HepG2 (cell line): ENCODE data around the gene MYBPC3. TPM values are rescaled to one million over a fixed set of nuclear protein-coding genes. Genes with fewer than 3 reads are reported as not detected.

Experiments used
- BORCS8-MEF2B ChIP-seq: sonication (generic); formaldehyde crosslinking; IDR thresholded peaks from 2 replicates; pipeline ENCODE4 v1.8.0; 2022; ENCODE audit warnings: mild to moderate bottlenecking, missing genetic modification reagents
- FOXJ3 ChIP-seq: sonication (generic); formaldehyde crosslinking; IDR thresholded peaks from 2 replicates; pipeline ENCODE4 v1.4.0; 2020; ENCODE audit warnings: missing genetic modification reagents, mild to moderate bottlenecking, borderline replicate concordance
- GABPA ChIP-seq, 2 experiments: IDR thresholded peaks; 2 replicates each; pipeline ENCODE4 v1.6.1; 2011 to 2016; ENCODE audit warnings: low read depth in 2 of 2, low read length in 1 of 2, missing biosample characterization in 1 of 2, missing genetic modification characterization in 1 of 2
- HCFC1 ChIP-seq: fragments of 150-350 bp; IDR thresholded peaks from 2 replicates; pipeline ENCODE4 v1.6.1; 2014; ENCODE audit warnings: low read depth, low read length
- NFKB2 ChIP-seq: sonication (generic); formaldehyde crosslinking; IDR thresholded peaks from 2 replicates; pipeline ENCODE4 v1.4.0; 2020; ENCODE audit warnings: missing genetic modification reagents, borderline replicate concordance
- NFKBIZ ChIP-seq: IDR thresholded peaks from 2 replicates; pipeline ENCODE4 v1.6.1; 2018; ENCODE audit warnings: missing genetic modification reagents, missing compliant biosample characterization
- NR1H2 ChIP-seq: sonication (generic); formaldehyde crosslinking; IDR thresholded peaks from 2 replicates; pipeline ENCODE4 v1.8.1; 2022; ENCODE audit warnings: low read depth, missing genetic modification reagents, borderline replicate concordance
- RAD21 ChIP-seq: fragments of 450-650 bp; formaldehyde crosslinking; IDR thresholded peaks from 2 replicates; pipeline ENCODE4 v1.5.0; 2020; ENCODE audit warnings: mild to moderate bottlenecking
- SNAPC2 ChIP-seq: sonication (generic); formaldehyde crosslinking; IDR thresholded peaks from 2 replicates; pipeline ENCODE4 v1.8.1; 2022; ENCODE audit warnings: mild to moderate bottlenecking, missing genetic modification reagents
- STAG1 ChIP-seq: sonication (generic); formaldehyde crosslinking; IDR thresholded peaks from 2 replicates; pipeline ENCODE4 v1.4.0; 2020; ENCODE audit warnings: missing genetic modification reagents
- ZFP36L2 ChIP-seq: sonication (generic); formaldehyde crosslinking; IDR thresholded peaks from 2 replicates; pipeline ENCODE4 v1.4.0; 2020; ENCODE audit warnings: missing genetic modification reagents
- ZNF205 ChIP-seq: IDR thresholded peaks from 2 replicates; pipeline ENCODE4 v1.6.1; 2018; ENCODE audit warnings: missing biosample characterization, missing genetic modification reagents
- ZNF263 ChIP-seq: sonication (generic); formaldehyde crosslinking; IDR thresholded peaks from 2 replicates; pipeline ENCODE4 v1.4.0; 2020; ENCODE audit warnings: missing genetic modification reagents
- ZNF563 ChIP-seq: sonication (generic); formaldehyde crosslinking; IDR thresholded peaks from 2 replicates; pipeline ENCODE4 v1.8.0; 2022; ENCODE audit warnings: mild to moderate bottlenecking, moderate library complexity, missing genetic modification reagents
- ZNF660 ChIP-seq: sonication (generic); formaldehyde crosslinking; IDR thresholded peaks from 2 replicates; pipeline ENCODE4 v1.5.1; 2020; ENCODE audit warnings: mild to moderate bottlenecking, low read depth, missing genetic modification reagents, borderline replicate concordance
- ZNF777 ChIP-seq: sonication (generic); formaldehyde crosslinking; IDR thresholded peaks from 2 replicates; pipeline ENCODE4 v1.4.0; 2020; ENCODE audit warnings: missing genetic modification reagents
- polyA plus RNA-seq, 8 experiments: library from polyadenylated mRNA; depleted of rRNA in 3 of 8; stranded (reverse) in 7 of 8; unstranded in 1 of 8; fragments of >200 nt; fragmentation: Illumina TruSeq in 4 of 8; extraction: Trizol in 4 of 8; gene quantifications; 2 replicates each; pipeline versions ENCODE4 v1.2.1 to v1.2.3, GENCODE V29; 2011 to 2016; ENCODE audit warnings: low read depth in 4 of 8, missing spikeins in 1 of 8, mixed read lengths in 1 of 8; ENCODE audit not compliant: insufficient read depth in 1 of 8
- total RNA-seq, 5 experiments: library from RNA; depleted of rRNA; stranded (reverse); fragments of >200 nt; fragmentation: Illumina TruSeq; extraction: Trizol; gene quantifications; 2 replicates each; pipeline ENCODE4 v1.2.3, GENCODE V29; 2016; ENCODE audit warnings: low read depth in 1 of 5
- TF ChIP-seq, protein P1 (sequence below): sonication (generic); formaldehyde crosslinking; IDR thresholded peaks from 2 replicates; pipeline ENCODE4 v1.5.0; 2020; ENCODE audit warnings: mild to moderate bottlenecking, missing genetic modification reagents, moderate library complexity
- TF ChIP-seq, protein P2 (sequence below): sonication (generic); formaldehyde crosslinking; IDR thresholded peaks from 2 replicates; pipeline ENCODE4; 2020; ENCODE audit warnings: missing genetic modification reagents, mild to moderate bottlenecking, borderline replicate concordance
- TF ChIP-seq, protein P3 (sequence below): IDR thresholded peaks from 2 replicates; pipeline ENCODE4 v1.6.1; 2012; ENCODE audit warnings: inconsistent platforms
- TF ChIP-seq, protein P4 (sequence below): sonication (generic); formaldehyde crosslinking; IDR thresholded peaks from 2 replicates; pipeline ENCODE4 v1.9.0; 2022; ENCODE audit warnings: missing genetic modification reagents, mild to moderate bottlenecking, borderline replicate concordance
- TF ChIP-seq, protein P5 (sequence below): sonication (generic); formaldehyde crosslinking; IDR thresholded peaks from 2 replicates; pipeline ENCODE4 v1.5.1; 2020; ENCODE audit warnings: mild to moderate bottlenecking, moderate library complexity, missing genetic modification reagents

Gene MYBPC3
- total and polyA plus RNA-seq, 2 of the 13 experiments (the other 11 are each of a cell fraction or from before 2014, with no cell fraction given), result not detected

DNA sequence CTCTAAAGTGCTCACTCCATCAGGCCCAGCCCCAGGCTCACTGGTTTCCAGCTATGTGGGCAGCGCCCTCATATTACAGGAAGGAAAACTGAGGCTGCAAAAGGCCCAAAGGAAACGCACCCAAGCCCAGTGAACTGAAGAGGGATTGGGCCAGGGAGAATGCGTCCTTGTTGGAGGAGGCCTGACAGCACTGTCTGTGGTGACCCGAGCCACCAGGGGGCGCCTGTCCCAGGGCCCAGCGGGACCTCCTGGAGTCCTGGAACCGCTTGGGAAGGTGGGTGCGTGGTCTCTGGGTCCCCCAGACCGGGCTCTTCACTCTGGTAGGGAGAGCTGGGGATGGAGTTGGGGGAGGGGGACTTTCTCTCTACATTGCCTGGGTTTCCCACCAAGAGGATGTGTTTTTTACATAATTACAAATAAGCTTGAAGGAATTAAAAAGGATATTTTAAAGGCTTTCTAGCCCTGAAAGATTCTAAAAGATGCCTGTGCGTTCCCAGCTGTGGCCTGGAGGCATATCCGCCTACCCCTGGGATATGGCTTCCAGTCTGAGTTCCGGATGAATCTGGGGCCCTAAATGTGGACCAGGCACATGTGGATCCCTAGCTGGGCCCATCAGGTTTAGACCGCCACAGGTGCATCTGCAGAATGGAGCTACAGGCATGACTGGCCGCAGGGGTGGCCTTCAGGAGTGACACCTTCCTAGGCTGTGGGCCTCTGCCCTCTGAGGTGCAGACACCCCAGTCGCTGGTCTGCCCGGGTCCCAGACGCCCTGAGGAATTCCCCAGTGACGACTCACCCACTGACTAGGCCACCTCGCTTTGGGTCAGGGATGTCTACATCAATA, 21.6 kb upstream of the MYBPC3 start (continued):
- TF ChIP-seq HCFC1 (no peak), ZNF777 (CRISPR knock-in tag) (no peak), NFKBIZ (no peak), ZNF660 (no peak), ZNF263 (CRISPR knock-in tag) (peak; percentile 93), ZNF563 (CRISPR knock-in tag) (no peak), GABPA (IDR thresholded peaks at IDR 0.05; ENCODE audit: low read depth, low read length) (no peak), GABPA (CRISPR knock-in tag; IDR thresholded peaks at IDR 0.05; ENCODE audit: low read depth) (peak; percentile 60), NR1H2 (no peak), NFKB2 (peak; percentile 39; the same call in 1 of the 2 replicates), FOXJ3 (CRISPR knock-in tag) (no peak), ZFP36L2 (CRISPR knock-in tag) (no peak), SNAPC2 (CRISPR knock-in tag) (0 out of 2 replicates have a peak, but pooled peaks have one; percentile 25), RAD21 (peak; percentile 85), ZNF205 (CRISPR knock-in tag) (no peak), BORCS8-MEF2B (CRISPR knock-in tag) (peak; percentile 38; the same call in 1 of the 2 replicates), STAG1 (CRISPR knock-in tag) (peak; percentile 80)
- TF ChIP-seq, protein P1, sequence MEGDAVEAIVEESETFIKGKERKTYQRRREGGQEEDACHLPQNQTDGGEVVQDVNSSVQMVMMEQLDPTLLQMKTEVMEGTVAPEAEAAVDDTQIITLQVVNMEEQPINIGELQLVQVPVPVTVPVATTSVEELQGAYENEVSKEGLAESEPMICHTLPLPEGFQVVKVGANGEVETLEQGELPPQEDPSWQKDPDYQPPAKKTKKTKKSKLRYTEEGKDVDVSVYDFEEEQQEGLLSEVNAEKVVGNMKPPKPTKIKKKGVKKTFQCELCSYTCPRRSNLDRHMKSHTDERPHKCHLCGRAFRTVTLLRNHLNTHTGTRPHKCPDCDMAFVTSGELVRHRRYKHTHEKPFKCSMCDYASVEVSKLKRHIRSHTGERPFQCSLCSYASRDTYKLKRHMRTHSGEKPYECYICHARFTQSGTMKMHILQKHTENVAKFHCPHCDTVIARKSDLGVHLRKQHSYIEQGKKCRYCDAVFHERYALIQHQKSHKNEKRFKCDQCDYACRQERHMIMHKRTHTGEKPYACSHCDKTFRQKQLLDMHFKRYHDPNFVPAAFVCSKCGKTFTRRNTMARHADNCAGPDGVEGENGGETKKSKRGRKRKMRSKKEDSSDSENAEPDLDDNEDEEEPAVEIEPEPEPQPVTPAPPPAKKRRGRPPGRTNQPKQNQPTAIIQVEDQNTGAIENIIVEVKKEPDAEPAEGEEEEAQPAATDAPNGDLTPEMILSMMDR (CRISPR knock-in tag), result peak; percentile 95
- TF ChIP-seq, protein P2, sequence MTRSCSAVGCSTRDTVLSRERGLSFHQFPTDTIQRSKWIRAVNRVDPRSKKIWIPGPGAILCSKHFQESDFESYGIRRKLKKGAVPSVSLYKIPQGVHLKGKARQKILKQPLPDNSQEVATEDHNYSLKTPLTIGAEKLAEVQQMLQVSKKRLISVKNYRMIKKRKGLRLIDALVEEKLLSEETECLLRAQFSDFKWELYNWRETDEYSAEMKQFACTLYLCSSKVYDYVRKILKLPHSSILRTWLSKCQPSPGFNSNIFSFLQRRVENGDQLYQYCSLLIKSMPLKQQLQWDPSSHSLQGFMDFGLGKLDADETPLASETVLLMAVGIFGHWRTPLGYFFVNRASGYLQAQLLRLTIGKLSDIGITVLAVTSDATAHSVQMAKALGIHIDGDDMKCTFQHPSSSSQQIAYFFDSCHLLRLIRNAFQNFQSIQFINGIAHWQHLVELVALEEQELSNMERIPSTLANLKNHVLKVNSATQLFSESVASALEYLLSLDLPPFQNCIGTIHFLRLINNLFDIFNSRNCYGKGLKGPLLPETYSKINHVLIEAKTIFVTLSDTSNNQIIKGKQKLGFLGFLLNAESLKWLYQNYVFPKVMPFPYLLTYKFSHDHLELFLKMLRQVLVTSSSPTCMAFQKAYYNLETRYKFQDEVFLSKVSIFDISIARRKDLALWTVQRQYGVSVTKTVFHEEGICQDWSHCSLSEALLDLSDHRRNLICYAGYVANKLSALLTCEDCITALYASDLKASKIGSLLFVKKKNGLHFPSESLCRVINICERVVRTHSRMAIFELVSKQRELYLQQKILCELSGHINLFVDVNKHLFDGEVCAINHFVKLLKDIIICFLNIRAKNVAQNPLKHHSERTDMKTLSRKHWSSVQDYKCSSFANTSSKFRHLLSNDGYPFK (CRISPR knock-in tag), result peak; percentile 34; the same call in 1 of the 2 replicates
- TF ChIP-seq, protein P3, sequence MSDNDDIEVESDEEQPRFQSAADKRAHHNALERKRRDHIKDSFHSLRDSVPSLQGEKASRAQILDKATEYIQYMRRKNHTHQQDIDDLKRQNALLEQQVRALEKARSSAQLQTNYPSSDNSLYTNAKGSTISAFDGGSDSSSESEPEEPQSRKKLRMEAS, result no peak
- TF ChIP-seq, protein P4, sequence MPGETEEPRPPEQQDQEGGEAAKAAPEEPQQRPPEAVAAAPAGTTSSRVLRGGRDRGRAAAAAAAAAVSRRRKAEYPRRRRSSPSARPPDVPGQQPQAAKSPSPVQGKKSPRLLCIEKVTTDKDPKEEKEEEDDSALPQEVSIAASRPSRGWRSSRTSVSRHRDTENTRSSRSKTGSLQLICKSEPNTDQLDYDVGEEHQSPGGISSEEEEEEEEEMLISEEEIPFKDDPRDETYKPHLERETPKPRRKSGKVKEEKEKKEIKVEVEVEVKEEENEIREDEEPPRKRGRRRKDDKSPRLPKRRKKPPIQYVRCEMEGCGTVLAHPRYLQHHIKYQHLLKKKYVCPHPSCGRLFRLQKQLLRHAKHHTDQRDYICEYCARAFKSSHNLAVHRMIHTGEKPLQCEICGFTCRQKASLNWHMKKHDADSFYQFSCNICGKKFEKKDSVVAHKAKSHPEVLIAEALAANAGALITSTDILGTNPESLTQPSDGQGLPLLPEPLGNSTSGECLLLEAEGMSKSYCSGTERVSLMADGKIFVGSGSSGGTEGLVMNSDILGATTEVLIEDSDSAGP (CRISPR knock-in tag), result 0 out of 2 replicates have a peak, but pooled peaks have one; percentile 26
- TF ChIP-seq, protein P5, sequence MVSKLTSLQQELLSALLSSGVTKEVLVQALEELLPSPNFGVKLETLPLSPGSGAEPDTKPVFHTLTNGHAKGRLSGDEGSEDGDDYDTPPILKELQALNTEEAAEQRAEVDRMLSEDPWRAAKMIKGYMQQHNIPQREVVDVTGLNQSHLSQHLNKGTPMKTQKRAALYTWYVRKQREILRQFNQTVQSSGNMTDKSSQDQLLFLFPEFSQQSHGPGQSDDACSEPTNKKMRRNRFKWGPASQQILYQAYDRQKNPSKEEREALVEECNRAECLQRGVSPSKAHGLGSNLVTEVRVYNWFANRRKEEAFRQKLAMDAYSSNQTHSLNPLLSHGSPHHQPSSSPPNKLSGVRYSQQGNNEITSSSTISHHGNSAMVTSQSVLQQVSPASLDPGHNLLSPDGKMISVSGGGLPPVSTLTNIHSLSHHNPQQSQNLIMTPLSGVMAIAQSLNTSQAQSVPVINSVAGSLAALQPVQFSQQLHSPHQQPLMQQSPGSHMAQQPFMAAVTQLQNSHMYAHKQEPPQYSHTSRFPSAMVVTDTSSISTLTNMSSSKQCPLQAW (CRISPR knock-in tag), result 0 out of 2 replicates have a peak, but pooled peaks have one; percentile 19
